Measurements from ENCODE around the gene PEA15. TPM values are rescaled to one million over a fixed set of nuclear protein-coding genes. Genes with fewer than 3 reads are reported as not detected.

PEA15 gene
- total RNA-seq, 1 donor from 2014 or later: 132 TPM

- H3K4me3 ChIP-seq: no peak overlapping the region
- no peaks in the 10 kb centered on the region for H3K9me3 ChIP-seq
- TF ChIP-seq CTCF (IDR thresholded peaks at IDR 0.05): no peak
- DNase-seq (no peak), ATAC-seq (peak in 1 of 2 donors; percentile 7)
- H3K27ac ChIP-seq: no peak overlapping the region
- H3K27me3 ChIP-seq (ENCODE audit: low read depth): no peaks in the 10 kb centered on the region
- H3K4me1 ChIP-seq: peaks cover 9% of the 10 kb centered on the region
- intact Hi-C loops (cut with DNase I): no loop called here
- no peaks in the 10 kb centered on the region for H3K36me3 ChIP-seq
Observed at GRCh38 chr1:160193832-160194736, 11.1 kb upstream of the PEA15 start.

GRCh38 chr1:160194737-160195059 is 10.5 kb upstream of the PEA15 start:
- intact Hi-C loops (cut with DNase I): no loop called here
- ATAC-seq: no peak
- H3K36me3 ChIP-seq: no peaks in the 10 kb centered on the region
- H3K9me3 ChIP-seq: no peaks in the 10 kb centered on the region
- no peak for TF ChIP-seq CTCF (IDR thresholded peaks at IDR 0.05)
- H3K27me3 ChIP-seq (ENCODE audit: low read depth): no peaks in the 10 kb centered on the region
- H3K4me3 ChIP-seq: no peak overlapping the region
- H3K4me1 ChIP-seq: peaks cover 9% of the 10 kb centered on the region
- no peak overlapping the region for H3K27ac ChIP-seq
- DNase-seq: no peak

GRCh38 chr1:160196143-160196542 is 9.0 kb upstream of the PEA15 start:
- Histone ChIP-seq H3K27ac (no peak overlapping the region), H3K4me1 (peaks cover 9% of the 10 kb centered on the region), H3K4me3 (no peak overlapping the region), H3K27me3 (ENCODE audit: low read depth) (no peaks in the 10 kb centered on the region), H3K9me3 (no peaks in the 10 kb centered on the region), H3K36me3 (no peaks in the 10 kb centered on the region)
- DNase-seq (no peak), ATAC-seq (no peak)
- intact Hi-C loops (cut with DNase I): no loop called here
- no peak for TF ChIP-seq CTCF (IDR thresholded peaks at IDR 0.05)

GRCh38 chr1:160197231-160197630 is 8.0 kb upstream of the PEA15 start:
- TF ChIP-seq CTCF (IDR thresholded peaks at IDR 0.05): no peak
- H3K27ac ChIP-seq: no peak overlapping the region
- H3K36me3 ChIP-seq: no peaks in the 10 kb centered on the region
- ATAC-seq (no peak), DNase-seq (no peak)
- peaks cover 9% of the 10 kb centered on the region for H3K4me1 ChIP-seq
- no peaks in the 10 kb centered on the region for H3K27me3 ChIP-seq (ENCODE audit: low read depth)
- intact Hi-C loops (cut with DNase I): no loop called here
- H3K4me3 ChIP-seq: no peak overlapping the region
- H3K9me3 ChIP-seq: no peaks in the 10 kb centered on the region

GRCh38 chr1:160200786-160201185 is 4.4 kb upstream of the PEA15 start:
- DNase-seq (no peak), ATAC-seq (no peak)
- H3K4me1 ChIP-seq: peaks cover 13% of the 10 kb centered on the region
- H3K9me3 ChIP-seq: no peaks in the 10 kb centered on the region
- TF ChIP-seq CTCF (IDR thresholded peaks at IDR 0.05): no peak
- no peak overlapping the region for H3K27ac ChIP-seq
- H3K4me3 ChIP-seq: no peak overlapping the region
- H3K27me3 ChIP-seq (ENCODE audit: low read depth): no peaks in the 10 kb centered on the region
- intact Hi-C loops (cut with DNase I): no loop called here
- no peaks in the 10 kb centered on the region for H3K36me3 ChIP-seq
